Kidney epithelial cell (primary cell): ENCODE measurements around the gene MAGIX. TPM values are rescaled to one million over a fixed set of nuclear protein-coding genes. Genes with fewer than 3 reads are reported as not detected.
"Not testable (repeated sequence)": the region's sequence is repeated elsewhere in the genome, so short reads cannot be mapped to it uniquely, and the experiment has no call there.

ENCODE experiments used
- DNase-seq: peaks from one replicate; pipeline ENCODE4 v3.0.0-alpha.2; 2010; ENCODE audit warnings: low read depth
- H3K27me3 ChIP-seq: 2 replicates; pipeline ENCODE4 v1.6.0; 2011; ENCODE audit warnings: low read length; ENCODE audit not compliant: control insufficient read depth, insufficient read depth
- H3K36me3 ChIP-seq: 2 replicates; pipeline ENCODE4 v1.5.1; 2011; ENCODE audit warnings: low read length; ENCODE audit not compliant: control insufficient read depth, insufficient read depth
- H3K4me3 ChIP-seq: 2 replicates; pipeline ENCODE4 v1.5.1; 2011; ENCODE audit warnings: low read depth, mild to moderate bottlenecking, control low read depth, low read length
- total RNA-seq: library from RNA; depleted of rRNA; stranded (reverse); fragments of >200 nt; gene quantifications from 2 replicates; pipeline ENCODE4 v1.2.3, GENCODE V29; 2015
- TF ChIP-seq, protein P1 (sequence below): IDR thresholded peaks from 2 replicates; pipeline ENCODE4 v1.5.1; 2011; ENCODE audit warnings: mild to moderate bottlenecking, moderate library complexity, low read length, control low read depth, inconsistent platforms; ENCODE audit not compliant: insufficient read depth, poor library complexity, severe bottlenecking

Gene MAGIX
- total RNA-seq, 1 donor from 2014 or later = 5.1 TPM

- no peaks in the 10 kb centered on the region for H3K36me3 ChIP-seq
Measured at GRCh38 chrX:49172280-49172780, 9.8 kb downstream of the MAGIX start.

DNA sequence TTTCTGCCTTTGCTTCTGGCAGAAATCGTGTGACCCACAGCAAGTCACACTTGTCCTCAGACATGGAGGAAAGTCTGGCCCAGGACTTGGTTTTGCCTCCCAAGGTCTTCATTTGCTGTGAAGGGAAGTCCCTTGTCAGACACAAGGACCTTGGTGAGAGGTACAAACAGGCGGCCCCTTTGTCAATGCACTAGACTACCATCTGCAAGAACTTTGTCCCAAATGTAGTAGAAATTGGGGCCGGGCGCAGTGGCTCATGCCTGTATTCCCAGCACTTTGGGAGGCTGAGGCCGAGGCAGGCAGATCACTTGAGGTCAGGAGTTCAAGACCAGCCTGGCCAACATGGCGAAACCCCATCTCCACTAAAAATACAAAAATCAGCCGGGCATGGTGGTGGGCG lies 11.0 kb downstream of the MAGIX start:
- not testable (repeated sequence) for H3K4me3 ChIP-seq

More at GRCh38 chrX:49172280-49172780, 9.8 kb downstream of the MAGIX start:
- Histone ChIP-seq H3K27me3 (no peaks in the 10 kb centered on the region), H3K4me3 (peak overlapping the region; percentile 73)
- no peak for DNase-seq
- TF ChIP-seq, protein P1, sequence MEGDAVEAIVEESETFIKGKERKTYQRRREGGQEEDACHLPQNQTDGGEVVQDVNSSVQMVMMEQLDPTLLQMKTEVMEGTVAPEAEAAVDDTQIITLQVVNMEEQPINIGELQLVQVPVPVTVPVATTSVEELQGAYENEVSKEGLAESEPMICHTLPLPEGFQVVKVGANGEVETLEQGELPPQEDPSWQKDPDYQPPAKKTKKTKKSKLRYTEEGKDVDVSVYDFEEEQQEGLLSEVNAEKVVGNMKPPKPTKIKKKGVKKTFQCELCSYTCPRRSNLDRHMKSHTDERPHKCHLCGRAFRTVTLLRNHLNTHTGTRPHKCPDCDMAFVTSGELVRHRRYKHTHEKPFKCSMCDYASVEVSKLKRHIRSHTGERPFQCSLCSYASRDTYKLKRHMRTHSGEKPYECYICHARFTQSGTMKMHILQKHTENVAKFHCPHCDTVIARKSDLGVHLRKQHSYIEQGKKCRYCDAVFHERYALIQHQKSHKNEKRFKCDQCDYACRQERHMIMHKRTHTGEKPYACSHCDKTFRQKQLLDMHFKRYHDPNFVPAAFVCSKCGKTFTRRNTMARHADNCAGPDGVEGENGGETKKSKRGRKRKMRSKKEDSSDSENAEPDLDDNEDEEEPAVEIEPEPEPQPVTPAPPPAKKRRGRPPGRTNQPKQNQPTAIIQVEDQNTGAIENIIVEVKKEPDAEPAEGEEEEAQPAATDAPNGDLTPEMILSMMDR = no peak

DNA sequence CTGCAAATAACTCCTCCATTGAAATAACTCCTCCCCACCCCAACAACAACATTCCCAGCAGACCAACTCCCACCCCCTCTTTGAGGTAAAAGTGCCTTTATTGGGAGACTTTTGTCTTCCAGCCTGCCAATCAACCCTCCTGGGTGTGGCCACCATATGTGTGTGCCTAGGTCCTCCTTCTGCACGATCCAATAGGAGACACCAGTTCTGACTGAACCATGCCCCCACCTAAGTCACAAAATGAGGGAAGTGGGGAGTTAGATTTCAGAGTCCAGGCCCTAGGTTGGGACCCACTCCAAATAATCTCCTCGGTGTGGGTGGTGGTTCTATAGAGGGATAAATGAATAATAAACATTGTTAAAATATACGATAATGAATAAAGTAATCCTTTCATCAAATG lies 12.2 kb downstream of the MAGIX start:
- peaks cover 1% of the 10 kb centered on the region for H3K36me3 ChIP-seq
- DNase-seq = no peak
- TF ChIP-seq, protein P1 = no peak
- no peak overlapping the region for H3K4me3 ChIP-seq
- no peaks in the 10 kb centered on the region for H3K27me3 ChIP-seq

More for the DNA sequence above, 11.0 kb downstream of the MAGIX start:
- H3K36me3 ChIP-seq, DNase-seq, H3K27me3 ChIP-seq: not testable (repeated sequence)

DNA sequence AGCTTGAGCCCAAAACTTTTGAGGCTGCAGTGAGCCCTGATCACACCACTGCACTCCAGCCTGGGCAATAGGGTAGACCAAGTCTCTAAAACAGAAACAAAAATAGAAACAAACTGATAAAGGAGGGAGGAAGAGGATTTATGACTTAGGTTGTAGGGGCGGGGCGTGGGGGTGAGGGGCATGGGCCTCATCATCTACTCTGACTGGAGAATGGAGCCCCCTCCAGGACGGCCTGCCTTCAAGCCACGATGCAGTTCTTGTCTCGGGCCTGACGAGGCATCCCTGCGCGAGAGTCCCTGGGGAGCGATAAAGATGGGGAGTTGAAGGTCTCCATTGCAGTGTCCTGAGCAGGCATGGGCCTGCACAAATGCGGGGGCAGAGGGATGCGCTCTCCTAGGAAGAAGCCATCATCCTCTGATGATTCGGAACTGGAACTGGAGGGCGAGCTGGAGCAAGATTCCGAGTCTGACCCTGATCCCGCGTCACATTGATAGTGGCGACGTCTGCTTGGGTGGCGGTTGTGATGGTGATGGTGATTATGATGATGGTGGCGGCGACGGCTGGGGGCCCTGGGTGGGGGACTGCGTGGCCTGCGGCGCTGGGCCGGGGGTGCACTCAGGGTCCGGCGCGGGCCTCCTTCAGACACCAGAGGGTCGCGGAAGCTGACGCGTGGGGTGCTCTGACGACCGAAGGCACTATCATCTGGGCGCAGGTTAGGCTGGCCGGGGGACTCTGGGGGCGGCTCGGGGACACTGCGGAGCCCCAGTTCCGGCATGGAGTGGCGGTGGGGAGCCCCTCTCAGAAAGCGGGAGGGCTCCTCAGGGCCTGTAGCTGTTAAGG lies 13.1 kb downstream of the MAGIX start:
- Histone ChIP-seq H3K27me3 (no peaks in the 10 kb centered on the region), H3K4me3 (no peak overlapping the region), H3K36me3 (peaks cover 1% of the 10 kb centered on the region)
- DNase-seq = no peak
- TF ChIP-seq, protein P1 = no peak

GRCh38 chrX:49176421-49177326 lies 14.1 kb downstream of the MAGIX start:
- H3K4me3 ChIP-seq = no peak overlapping the region
- H3K36me3 ChIP-seq = peaks cover 1% of the 10 kb centered on the region
- DNase-seq = no peak
- TF ChIP-seq, protein P1 = no peak
- H3K27me3 ChIP-seq = no peaks in the 10 kb centered on the region

DNA sequence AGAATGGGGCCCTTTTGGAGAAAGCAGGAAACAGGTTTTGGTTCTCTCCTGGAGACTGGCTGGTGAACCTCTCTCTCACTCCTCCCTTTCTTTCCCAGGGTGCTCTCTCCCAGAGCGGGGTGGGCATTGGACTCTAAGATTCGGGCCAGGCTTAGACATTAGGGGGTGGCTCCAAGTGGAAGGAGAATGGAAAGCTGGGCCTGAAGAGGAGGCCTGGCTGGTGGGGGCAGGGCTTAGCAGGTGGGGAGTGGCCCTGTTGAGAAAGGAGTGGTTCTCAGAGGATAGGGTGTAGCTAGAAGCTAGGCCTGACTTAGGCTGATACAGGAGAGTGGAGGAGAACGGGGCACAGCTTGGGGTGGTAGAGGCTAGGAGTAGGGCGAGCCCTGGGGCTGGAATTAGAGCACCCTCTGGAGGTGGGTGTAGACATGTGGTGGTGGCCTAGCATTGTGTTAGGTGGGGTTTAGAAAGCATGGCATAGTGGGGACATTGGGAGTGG lies 14.8 kb downstream of the MAGIX start:
- no peak for DNase-seq
- Histone ChIP-seq H3K36me3 (peaks cover 2% of the 10 kb centered on the region), H3K27me3 (no peaks in the 10 kb centered on the region), H3K4me3 (no peak overlapping the region)
- TF ChIP-seq, protein P1 = no peak
